ENCODE measurements around the gene PTGER2. TPM values are rescaled to one million over a fixed set of nuclear protein-coding genes. Genes with fewer than 3 reads are reported as not detected.

PTGER2 gene
- total RNA-seq, 1 experiment from 2014 or later: not detected

- DNase-seq (ENCODE audit: low read depth): no peak
Measured at GRCh38 chr14:52336241-52336640, 22.1 kb downstream of the PTGER2 start.

- DNase-seq (ENCODE audit: low read depth): peak; percentile 85
Measured at GRCh38 chr14:52338051-52338681, 24.1 kb downstream of the PTGER2 start.

DNA sequence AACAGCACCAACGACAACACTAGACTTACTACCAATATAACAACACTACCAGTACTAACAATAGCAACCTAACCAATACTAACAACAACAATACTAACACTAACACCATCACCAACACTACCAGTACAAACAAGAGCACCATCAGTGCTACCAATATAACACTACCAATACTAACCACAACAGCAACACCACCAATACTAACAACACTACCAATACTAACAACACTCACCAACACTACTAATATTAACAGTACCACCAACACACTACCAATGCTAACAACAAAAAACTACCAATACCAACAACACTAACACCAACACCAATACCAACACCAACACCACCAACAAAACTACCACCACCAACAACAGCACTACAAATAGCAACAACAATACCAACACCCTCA lies 25.1 kb downstream of the PTGER2 start:
- no peak for DNase-seq (ENCODE audit: low read depth)

DNA sequence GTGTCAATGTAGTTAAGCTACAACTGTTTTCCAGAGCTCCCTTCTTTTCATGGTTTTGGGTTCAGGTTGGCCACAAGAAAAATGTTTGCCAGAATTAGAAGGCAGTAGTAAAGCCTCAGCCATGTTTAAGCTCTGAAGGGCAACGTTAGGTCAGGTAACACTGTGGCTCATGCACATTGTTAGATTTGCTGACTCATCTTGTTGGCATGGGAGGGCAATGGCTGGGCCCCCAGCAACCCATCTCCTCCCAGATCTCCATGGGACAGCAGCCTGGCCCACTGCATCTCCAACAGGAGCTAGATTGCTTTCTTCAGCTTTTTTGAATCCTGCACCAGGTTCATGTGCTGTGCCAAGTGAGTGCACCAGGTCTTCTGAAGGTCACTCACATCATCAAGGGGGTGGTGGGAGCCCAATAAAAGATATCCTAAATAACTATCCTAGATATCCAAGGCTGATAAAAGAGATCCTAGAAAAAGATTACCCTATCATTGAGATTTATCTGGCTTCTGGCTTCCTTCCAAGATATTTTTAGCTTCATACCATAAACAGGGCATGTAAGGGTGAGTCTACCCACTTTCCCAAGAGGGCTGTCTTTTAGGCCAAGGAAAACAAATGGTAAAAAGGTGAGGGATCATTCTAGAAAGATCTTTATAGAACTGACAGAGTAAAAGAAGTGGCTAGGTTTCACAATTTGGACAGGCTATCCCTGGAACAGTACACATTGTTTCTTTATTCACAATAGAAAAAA lies 28.9 kb downstream of the PTGER2 start:
- peak; percentile 88 for DNase-seq (ENCODE audit: low read depth)

DNA sequence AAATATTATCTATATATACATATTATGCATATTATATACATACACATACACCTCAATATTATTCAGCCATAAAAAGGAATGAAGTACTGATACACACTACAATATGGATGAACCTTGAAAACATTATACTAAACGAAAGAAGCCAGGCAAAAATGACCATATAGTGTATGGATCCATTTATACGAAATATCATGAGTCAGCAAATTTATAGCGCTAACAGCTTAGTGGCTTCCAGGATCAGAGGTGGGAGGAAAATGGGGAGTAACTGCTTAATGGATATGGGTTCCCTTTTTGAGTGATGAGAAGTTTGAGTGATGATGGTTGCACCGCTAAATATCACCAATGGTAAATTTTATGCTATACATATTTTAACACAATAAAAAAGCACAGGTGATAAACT lies 32.7 kb downstream of the PTGER2 start:
- DNase-seq (ENCODE audit: low read depth): no peak

DNA sequence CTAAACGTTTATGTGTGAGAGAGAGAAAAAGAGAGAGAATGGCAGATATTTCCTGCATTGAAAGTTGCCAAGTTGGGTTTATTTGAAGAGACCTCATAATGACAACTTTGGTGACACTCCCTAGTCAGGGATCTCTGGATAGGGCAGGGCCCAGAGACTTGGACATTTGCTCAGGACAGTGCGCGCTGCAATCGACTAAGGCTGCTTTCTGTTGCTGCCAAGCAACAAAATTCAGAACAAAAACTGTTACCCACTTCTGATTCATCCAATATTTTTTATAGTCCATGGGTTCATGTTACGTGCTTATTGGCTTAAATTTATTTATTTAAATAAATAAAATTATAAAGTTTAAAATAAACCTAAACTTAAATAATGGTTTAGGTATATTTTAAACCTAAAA lies 34.2 kb downstream of the PTGER2 start:
- no peak for DNase-seq (ENCODE audit: low read depth)

DNA sequence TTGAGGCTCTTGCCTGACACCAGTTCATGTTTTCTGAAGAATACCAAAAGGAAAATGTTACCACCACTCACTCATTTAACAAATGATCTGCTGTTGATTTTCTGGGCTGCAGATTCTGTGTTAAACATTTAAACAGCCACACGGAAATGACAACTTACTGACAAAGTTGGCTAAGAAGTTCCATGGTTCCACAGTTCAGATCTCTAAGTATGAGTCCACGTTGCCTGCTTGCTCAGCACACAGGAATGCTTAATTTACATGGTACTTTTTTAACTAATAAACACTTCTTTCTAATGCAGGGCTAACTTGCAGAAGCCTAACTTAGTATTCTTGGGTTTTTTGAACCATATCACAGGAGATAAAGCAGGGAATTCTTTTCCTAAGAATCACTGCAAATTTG lies 34.7 kb downstream of the PTGER2 start:
- peak; percentile 62 for DNase-seq (ENCODE audit: low read depth)

DNA sequence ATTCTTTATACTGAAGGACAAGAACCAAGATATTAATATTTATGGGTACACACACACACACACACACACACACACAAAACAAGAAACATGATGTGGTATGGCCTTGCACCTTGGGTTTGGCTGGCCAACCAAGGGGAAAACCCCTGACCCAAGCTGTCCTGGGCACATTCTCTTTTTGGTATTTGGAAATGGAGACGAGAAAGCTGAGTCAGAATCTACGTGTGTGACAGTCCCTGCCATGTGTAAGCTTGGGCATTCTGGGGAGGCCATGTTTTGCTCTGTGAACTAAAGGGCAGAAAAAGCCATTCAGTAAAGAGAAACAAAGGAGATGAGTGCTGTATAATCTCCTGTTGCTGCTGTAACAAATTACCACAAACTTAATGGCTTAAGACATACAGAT lies 35.6 kb downstream of the PTGER2 start:
- DNase-seq (ENCODE audit: low read depth): no peak

DNA sequence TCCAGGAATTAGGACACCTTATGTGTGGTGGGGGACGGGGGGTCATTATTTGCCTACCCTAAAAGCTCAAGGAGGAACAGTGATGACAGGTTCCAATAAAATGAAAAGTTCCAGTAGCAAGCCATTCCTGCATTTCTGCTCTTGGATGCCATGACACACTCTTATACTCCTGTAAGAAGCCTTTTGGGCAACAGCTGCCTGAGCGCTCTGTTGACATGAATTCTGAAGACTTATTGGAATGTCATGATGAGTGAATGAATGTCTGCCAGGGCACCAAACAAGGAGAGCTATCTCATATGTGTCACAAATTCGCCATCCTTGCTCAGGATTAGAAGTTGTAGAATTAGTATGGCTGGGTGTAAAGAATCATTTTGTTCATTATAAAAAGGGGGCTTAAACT lies 36.3 kb downstream of the PTGER2 start:
- no peak for DNase-seq (ENCODE audit: low read depth)

- DNase-seq (ENCODE audit: low read depth): no peak
Measured at GRCh38 chr14:52351233-52352060, 37.3 kb downstream of the PTGER2 start.

DNA sequence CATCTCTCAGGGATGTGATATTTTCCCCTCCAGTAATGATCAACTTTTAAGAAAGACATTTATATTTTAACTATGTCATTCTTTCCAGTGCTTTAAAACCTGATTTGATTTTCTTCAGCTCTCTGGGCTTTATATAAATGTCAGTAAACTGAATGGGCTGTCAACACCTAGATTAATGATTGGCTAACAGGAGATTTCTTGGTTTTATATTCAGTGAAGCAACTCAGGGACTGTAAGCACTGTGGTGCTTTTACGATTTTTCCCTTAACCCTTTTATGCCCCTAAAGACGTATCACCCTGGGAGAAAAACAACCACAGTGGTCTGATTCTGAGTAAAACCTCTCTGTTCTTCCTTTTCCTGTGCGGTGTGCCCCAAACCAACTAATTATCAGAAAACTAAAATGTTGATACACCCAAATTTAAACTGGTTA lies 38.0 kb downstream of the PTGER2 start:
- DNase-seq (ENCODE audit: low read depth): no peak

- no peak for DNase-seq (ENCODE audit: low read depth)
Measured at GRCh38 chr14:52352569-52352968, 38.5 kb downstream of the PTGER2 start.

GRCh38 chr14:52354242-52354641 lies 40.1 kb downstream of the PTGER2 start:
- peak; percentile 35 for DNase-seq (ENCODE audit: low read depth)

GRCh38 chr14:52355016-52355431 lies 40.9 kb downstream of the PTGER2 start:
- peak; percentile 95 for DNase-seq (ENCODE audit: low read depth)

- DNase-seq (ENCODE audit: low read depth): no peak
Measured at GRCh38 chr14:52355526-52355925, 41.4 kb downstream of the PTGER2 start.

GRCh38 chr14:52356025-52356424 lies 41.9 kb downstream of the PTGER2 start:
- DNase-seq (ENCODE audit: low read depth): peak; percentile 18

- no peak for DNase-seq (ENCODE audit: low read depth)
Measured at GRCh38 chr14:52360831-52361230, 46.7 kb downstream of the PTGER2 start.

DNA sequence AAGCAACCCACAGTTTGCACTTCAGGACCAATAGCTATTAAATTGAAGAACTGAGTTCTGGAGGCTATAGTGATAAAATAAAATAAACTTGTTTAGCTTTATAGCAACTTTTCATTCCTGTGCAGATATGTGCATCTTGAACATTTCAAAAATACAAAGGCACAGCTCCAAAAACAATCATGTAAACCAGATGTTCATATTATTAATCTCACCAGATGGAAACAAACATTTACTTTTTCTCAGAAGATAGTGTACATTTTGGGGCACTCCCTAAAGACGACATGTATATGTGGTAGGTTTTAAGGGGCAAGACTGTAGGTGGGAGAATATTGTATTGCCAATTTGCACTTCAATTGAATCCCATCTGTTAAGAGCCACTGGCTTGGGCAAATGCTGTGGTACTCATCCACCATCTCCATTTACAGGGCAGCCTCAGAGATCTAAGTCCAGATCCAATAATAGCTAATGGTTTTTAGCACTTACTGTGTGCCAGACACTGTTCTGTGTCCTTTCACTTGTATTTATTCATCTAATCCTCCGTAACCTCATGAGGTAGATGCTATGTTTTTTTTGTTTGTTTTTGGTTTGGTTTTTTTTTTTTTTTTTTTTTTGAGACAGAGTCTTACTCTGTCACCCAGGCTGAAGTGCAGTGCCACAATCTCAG lies 49.1 kb downstream of the PTGER2 start:
- DNase-seq (ENCODE audit: low read depth): no peak

GRCh38 chr14:52363961-52364360 lies 49.8 kb downstream of the PTGER2 start:
- DNase-seq (ENCODE audit: low read depth): no peak

DNA sequence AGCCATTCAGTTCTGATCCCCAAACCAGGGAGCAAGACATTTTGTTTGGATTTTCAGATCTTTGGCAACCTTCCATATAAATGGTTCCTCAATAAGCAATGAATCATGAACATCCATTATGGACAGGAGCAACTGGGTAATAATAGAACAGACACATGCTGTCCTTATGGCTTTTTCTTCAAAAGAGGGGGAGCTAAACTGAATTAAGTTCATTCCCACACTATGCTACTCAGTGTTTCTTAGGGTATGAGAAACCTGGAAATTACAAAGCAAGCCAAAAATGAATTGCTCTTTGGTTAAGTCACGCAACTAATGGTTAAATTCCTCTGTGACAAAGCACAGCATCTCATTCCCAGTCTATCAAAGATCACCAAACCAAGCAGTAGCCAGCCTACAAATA lies 51.0 kb downstream of the PTGER2 start:
- no peak for DNase-seq (ENCODE audit: low read depth)

- no peak for DNase-seq (ENCODE audit: low read depth)
Measured at GRCh38 chr14:52366796-52367315, 52.7 kb downstream of the PTGER2 start.
